ENCODE measurements around the gene PPIL6.

DNA sequence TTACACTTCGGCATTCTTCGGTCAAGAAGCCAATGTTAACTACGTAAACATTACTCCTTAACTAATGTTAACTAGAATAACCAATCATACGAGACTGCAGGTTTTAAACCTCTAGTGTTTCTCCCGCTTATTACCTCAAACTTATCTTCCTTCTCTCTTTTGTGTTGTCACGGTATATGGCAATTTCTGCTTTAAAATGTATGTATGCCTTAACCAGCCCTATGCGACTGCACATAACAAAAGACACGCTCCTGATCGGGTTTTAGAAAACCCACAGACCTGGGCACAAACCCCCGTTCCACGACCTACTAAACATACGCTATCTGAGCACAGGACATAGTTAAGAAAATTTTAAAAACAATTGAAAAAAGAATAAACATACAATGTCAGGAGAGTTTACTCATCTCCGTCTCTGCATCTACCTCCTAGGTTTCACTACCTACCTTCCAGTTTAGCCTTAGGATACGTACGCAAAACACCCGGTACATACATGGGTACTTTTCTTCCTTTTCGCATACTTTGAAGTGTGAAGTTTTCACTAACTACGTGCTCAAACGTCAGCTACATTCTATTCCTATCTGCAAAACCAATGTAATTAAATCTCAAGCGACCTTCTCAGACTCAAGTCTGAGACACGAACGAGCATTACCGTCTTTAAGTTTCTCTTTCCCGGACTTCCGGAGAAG is 59.2 kb downstream of the PPIL6 start:
- TF ChIP-seq EZH2 (IDR thresholded peaks at IDR 0.05; ENCODE audit: borderline replicate concordance, insufficient read depth, low read depth, low read length, poor library complexity, severe bottlenecking): no peak
- no peak for TF ChIP-seq CTCF (IDR thresholded peaks at IDR 0.05)
